Activated CD4-positive, alpha-beta T cell treated with anti-CD3 and anti-CD28 coated beads, Interleukin-2, amount 10 ng/mL, durations not matched to agents 7 days and 5 days (primary cell): ENCODE measurements around the gene COX14. TPM values are rescaled to one million over a fixed set of nuclear protein-coding genes. Genes with fewer than 3 reads are reported as not detected.
A peak's percentile ranks its signal among the peaks of the same experiment; 100 is the strongest.

Source experiments
- CTCF ChIA-PET: fragments of 350-600 bp; sonication (Branson Sonifier 250); formaldehyde crosslinking; loops from one replicate; lab custom pipeline; 2021; ENCODE audit warnings: antibody characterized with exemption; lab: Charles Lee
- POLR2A ChIA-PET: fragments of 350-600 bp; sonication (Branson Sonifier 250); formaldehyde crosslinking; loops from one replicate; lab custom pipeline; 2021; ENCODE audit warnings: antibody characterized with exemption; lab: Charles Lee
- DNase-seq: peaks from one replicate; pipeline ENCODE4 v3.0.0-alpha.2; 2020
- H3K27ac Mint-ChIP-seq: one replicate; pipeline ENCODE4 v1.8.0; 2021; ENCODE audit warnings: mild to moderate bottlenecking, moderate library complexity, mixed read lengths
- H3K27me3 Mint-ChIP-seq: one replicate; pipeline ENCODE4 v1.8.0; 2021; ENCODE audit warnings: mixed read lengths
- H3K36me3 Mint-ChIP-seq: one replicate; pipeline ENCODE4 v1.8.0; 2021; ENCODE audit warnings: low read depth, mixed read lengths
- H3K4me1 Mint-ChIP-seq: one replicate; pipeline ENCODE4 v1.8.0; 2021; ENCODE audit warnings: mixed read lengths
- H3K4me3 Mint-ChIP-seq: one replicate; pipeline ENCODE4 v1.8.0; 2021; ENCODE audit warnings: mild to moderate bottlenecking, moderate library complexity, mixed read lengths
- H3K9me3 Mint-ChIP-seq: one replicate; pipeline ENCODE4 v1.8.0; 2021; ENCODE audit warnings: mixed read lengths
- total RNA-seq, 2 experiments: library from RNA; stranded (reverse); gene quantifications; one replicate each; pipeline ENCODE4 v1.2.3, GENCODE V29; 2021

Gene COX14
- total RNA-seq, 2 experiments from 2014 or later, result 31.6 to 47.9 TPM

DNA sequence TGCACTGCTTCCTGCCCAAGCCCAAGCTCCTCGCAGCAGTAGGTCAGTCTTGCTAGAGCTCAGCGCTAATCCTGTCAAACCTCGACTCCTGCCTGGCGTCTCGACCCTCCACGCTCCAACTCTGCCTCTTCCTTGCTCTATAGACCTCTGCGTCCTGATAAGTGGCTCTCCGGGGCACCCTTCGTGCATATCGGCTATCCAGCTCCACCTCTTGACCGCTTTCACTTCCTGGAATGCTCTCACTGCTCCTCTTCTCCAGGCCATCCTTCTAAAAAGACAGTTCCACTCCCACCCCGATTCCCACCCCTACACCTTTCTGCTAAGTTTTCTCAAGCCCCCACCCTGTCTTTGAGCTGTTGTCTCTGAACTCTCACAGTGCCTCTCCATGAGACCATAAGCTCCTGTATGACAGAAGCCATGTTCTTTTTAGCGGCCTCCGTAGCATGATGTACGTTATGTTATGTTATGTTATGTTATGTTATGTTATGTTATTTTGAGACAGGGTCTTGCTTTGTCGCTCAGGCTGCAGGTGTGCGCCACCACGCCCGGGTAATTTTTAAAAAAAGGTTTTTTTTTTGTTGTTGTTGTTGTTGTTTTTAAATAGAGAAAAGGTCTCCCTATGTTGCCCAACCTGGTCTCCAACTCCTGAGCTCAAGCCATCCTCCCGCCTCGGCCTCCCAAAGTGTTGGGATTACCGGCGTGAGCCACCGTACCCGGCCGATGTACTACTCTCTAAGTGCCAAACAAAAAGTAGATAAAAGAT, 601 bp downstream of the COX14 start:
- Mint-ChIP-seq H3K9me3 (no peaks in the 10 kb centered on the region), H3K27ac (peak overlapping the region; percentile 97), H3K4me1 (peaks cover 39% of the 10 kb centered on the region), H3K27me3 (no peaks in the 10 kb centered on the region), H3K4me3 (peak overlapping the region; percentile 89), H3K36me3 (peaks cover 13% of the 10 kb centered on the region)
- POLR2A ChIA-PET, result interaction anchor here (0.6 to 0.8 kb wide), 4 partner anchors 23 to 847 kb away, joined by 3 to 7 read pairs (median 3); no protein-coding TSS in a partner anchor
- peak; percentile 29 for DNase-seq
- CTCF ChIA-PET, result interaction anchor here (0.6 to 6.6 kb wide), 26 partner anchors 11 to 788 kb away, joined by 3 to 86 read pairs (median 7); partner anchors contain the start of genes CERS5, DIP2B, GPD1 and SMARCD1

DNA sequence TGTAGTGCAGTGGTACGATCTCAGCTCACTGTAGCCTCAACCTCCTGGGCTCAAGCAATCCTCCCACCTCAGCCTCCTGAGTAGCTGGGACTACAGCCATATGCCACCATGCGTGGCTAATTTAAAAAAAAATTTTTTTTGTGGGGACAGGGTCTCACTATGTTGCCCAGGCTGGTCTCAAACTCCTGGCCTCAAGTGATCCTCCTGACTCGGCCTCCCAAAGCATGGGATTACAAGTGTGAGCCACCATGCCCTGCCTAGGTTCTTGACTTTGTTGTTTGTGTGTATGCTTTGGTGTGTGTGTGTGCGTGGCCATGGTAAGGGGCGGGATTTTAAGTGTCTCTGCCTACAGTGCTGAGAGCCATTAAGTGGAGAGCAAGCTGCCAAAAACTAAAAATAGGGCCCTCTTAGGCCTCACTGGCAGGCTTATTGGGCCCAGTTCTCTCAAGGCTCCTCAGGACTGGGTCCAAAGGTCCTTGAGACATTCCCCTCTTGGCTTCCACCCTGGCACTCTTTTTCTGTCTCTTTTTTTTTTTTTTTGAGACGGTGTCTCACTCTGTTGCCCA, 5.1 kb downstream of the COX14 start:
- Mint-ChIP-seq H3K4me1 (peaks cover 25% of the 10 kb centered on the region), H3K9me3 (no peaks in the 10 kb centered on the region), H3K27me3 (no peaks in the 10 kb centered on the region), H3K36me3 (peaks cover 30% of the 10 kb centered on the region), H3K4me3 (no peak overlapping the region), H3K27ac (no peak overlapping the region)
- DNase-seq, result no peak
- ChIA-PET CTCF (interaction anchor here (0.9 to 1.5 kb wide), 5 partner anchors 12 to 59 kb away, joined by 3 to 5 read pairs (median 3); partner anchors contain the start of gene GPD1), POLR2A (interaction anchor here (0.6 kb wide), 2 partner anchors 79 to 493 kb away, joined by 3 read pairs; no protein-coding TSS in a partner anchor)

DNA sequence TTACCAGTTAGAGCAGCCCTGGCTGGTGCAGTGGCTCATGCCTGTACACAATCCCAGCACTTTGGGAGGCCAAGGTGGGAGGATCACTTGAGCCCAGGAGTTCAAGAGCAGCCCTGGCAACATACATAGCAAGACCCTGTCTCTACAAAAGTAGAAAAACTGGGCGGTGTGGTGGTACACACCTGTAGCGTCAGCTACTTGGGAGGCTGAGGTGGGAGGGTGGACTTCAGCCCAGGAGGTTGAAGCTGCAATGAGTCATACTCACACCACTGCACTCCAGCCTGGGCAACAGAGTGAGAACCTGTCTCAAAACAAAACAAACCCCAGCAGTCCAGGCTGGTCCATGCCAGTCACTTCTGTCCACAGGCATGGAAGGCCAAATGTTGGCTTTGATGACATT, 7.4 kb downstream of the COX14 start:
- H3K27me3 Mint-ChIP-seq, result no peaks in the 10 kb centered on the region
- CTCF ChIA-PET, result interaction anchor here (0.6 to 9.5 kb wide), 4 partner anchors 8 to 207 kb away, joined by 3 to 63 read pairs (median 4); partner anchors contain the start of gene COX14
- DNase-seq, result no peak
- no peaks in the 10 kb centered on the region for H3K9me3 Mint-ChIP-seq
- H3K36me3 Mint-ChIP-seq, result peaks cover 36% of the 10 kb centered on the region
- no peak overlapping the region for H3K27ac Mint-ChIP-seq
- no peak overlapping the region for H3K4me3 Mint-ChIP-seq
- peaks cover 20% of the 10 kb centered on the region for H3K4me1 Mint-ChIP-seq
- POLR2A ChIA-PET, result no interaction called here

DNA sequence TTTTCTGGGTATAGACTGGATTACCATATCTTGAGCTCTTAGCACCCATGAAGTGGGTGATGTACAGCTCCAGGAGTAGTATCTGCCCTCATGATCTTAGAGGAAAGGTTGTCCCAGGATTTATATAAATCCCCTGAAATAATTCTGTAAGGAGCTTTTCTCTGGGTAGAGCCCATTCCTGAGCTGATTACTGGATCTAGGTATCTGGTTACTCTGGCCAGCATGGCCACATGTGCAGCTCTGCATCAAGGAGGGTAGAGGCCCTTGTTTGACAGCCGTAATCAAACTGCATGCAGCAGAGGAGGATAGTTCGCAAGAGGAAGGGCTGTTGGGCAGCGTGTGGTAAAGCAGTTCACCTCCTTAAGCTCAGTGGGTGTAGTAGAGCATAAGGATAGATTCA, 8.5 kb downstream of the COX14 start:
- ChIA-PET CTCF (interaction anchor here (1.1 to 9.5 kb wide), 2 partner anchors 9 to 175 kb away, joined by 4 to 63 read pairs; partner anchors contain the start of gene COX14), POLR2A (no interaction called here)
- no peak for DNase-seq
- no peaks in the 10 kb centered on the region for H3K27me3 Mint-ChIP-seq
- peaks cover 33% of the 10 kb centered on the region for H3K36me3 Mint-ChIP-seq
- H3K4me1 Mint-ChIP-seq, result peaks cover 22% of the 10 kb centered on the region
- no peaks in the 10 kb centered on the region for H3K9me3 Mint-ChIP-seq
- H3K27ac Mint-ChIP-seq, result no peak overlapping the region
- H3K4me3 Mint-ChIP-seq, result no peak overlapping the region

DNA sequence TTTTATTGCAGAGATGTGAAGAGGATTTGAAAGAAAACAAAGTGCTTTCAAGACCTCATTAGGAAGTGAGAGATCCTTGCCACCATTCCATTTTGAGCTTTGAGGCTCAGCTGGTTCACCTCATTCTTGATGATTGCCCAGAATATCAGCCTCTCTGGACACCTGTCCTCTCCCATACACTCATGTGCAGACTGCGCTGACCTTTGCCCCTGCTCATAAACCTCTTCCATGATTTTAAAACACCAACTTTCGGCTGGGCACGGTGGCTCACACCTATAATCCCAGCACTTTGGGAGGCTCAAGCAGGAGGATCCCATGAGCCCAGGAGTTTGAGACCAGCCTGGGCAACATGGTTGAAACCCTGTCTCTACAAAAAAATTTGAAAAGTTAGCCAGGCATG, 8.9 kb downstream of the COX14 start:
- no peak for DNase-seq

DNA sequence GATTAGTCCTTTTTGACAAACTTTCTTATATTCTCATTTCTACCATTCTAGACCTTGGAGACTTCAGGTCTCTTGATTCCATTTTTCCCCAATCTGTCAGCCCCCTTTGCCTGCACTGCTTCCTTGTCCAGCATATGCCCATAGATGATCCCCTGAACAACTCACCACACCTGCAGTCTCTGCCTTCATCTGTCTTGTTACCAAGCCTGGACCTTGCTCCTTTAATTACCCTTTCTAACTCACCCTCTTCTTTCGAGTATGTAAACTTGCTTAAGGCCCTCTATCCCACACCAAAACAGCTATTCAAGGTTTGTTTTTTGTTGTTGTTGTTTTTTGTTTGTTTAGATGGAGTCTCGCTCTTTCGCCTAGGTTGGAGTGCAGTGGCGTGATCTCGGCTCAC, 9.6 kb downstream of the COX14 start:
- H3K4me1 Mint-ChIP-seq, result peaks cover 16% of the 10 kb centered on the region
- POLR2A ChIA-PET, result no interaction called here
- H3K4me3 Mint-ChIP-seq, result no peak overlapping the region
- H3K36me3 Mint-ChIP-seq, result peaks cover 31% of the 10 kb centered on the region
- H3K9me3 Mint-ChIP-seq, result no peaks in the 10 kb centered on the region
- no peaks in the 10 kb centered on the region for H3K27me3 Mint-ChIP-seq
- DNase-seq, result no peak
- H3K27ac Mint-ChIP-seq, result no peak overlapping the region
- CTCF ChIA-PET, result interaction anchor here (1.1 to 9.5 kb wide), 3 partner anchors 9 to 176 kb away, joined by 4 to 63 read pairs (median 5); partner anchors contain the start of gene COX14

More for the DNA sequence above, 8.9 kb downstream of the COX14 start:
- no peak overlapping the region for H3K4me3 Mint-ChIP-seq
- ChIA-PET CTCF (interaction anchor here (1.1 to 9.5 kb wide), 2 partner anchors 10 to 175 kb away, joined by 4 to 63 read pairs; partner anchors contain the start of gene COX14), POLR2A (no interaction called here)
- H3K27ac Mint-ChIP-seq, result no peak overlapping the region
- peaks cover 29% of the 10 kb centered on the region for H3K36me3 Mint-ChIP-seq
- H3K4me1 Mint-ChIP-seq, result peaks cover 21% of the 10 kb centered on the region
- H3K27me3 Mint-ChIP-seq, result no peaks in the 10 kb centered on the region
- H3K9me3 Mint-ChIP-seq, result no peaks in the 10 kb centered on the region

DNA sequence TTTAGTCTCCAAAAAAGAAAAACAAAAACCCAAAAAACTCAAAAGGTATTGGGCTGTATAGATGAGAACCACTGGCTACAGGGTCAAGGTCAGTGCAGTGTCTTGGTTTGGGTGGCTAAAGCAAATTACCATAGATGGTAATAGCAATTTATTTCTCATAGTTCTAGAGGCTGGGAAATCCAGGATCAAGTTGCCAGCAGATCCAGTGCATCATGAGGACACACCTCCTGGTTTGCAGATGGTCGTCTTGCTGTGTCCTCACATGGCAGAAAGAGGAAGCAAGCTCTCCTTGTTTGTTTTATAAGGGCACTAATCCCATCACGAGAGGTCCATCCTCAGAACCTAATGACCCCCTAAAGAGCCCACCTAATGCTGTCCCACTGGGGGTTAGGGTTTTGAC, 11.2 kb downstream of the COX14 start:
- Mint-ChIP-seq H3K9me3 (no peaks in the 10 kb centered on the region), H3K27ac (no peak overlapping the region), H3K4me1 (peaks cover 10% of the 10 kb centered on the region), H3K36me3 (peaks cover 36% of the 10 kb centered on the region), H3K27me3 (no peaks in the 10 kb centered on the region), H3K4me3 (no peak overlapping the region)
- POLR2A ChIA-PET, result no interaction called here
- no peak for DNase-seq
- CTCF ChIA-PET, result interaction anchor here (1.3 to 9.5 kb wide), 2 partner anchors 9 to 12 kb away, joined by 3 to 63 read pairs; partner anchors contain the start of gene COX14

DNA sequence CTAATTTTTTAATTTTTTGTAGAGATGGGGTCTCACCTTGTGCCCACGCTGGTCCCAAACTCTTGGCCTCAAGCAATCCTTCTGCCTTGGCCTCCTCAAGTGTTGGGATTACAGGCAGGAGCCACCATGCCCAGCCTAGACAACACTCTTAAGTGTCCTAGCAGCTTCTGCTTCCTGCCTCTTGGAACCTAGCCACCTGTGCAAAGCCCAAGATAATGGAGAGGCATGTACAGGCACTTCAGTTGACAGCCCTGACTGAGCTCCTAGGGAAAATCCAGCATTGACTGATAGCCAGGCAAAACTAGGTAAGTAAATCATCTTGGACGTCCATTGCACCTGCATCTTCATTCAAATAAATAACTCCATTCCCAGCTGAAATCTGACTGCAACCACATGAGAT, 15.5 kb downstream of the COX14 start:
- no peaks in the 10 kb centered on the region for H3K27me3 Mint-ChIP-seq
- peaks cover 41% of the 10 kb centered on the region for H3K36me3 Mint-ChIP-seq
- CTCF ChIA-PET, result interaction anchor here (0.8 to 9.5 kb wide), 3 partner anchors 16 to 182 kb away, joined by 3 to 63 read pairs (median 4); partner anchors contain the start of gene COX14
- H3K4me3 Mint-ChIP-seq, result no peak overlapping the region
- POLR2A ChIA-PET, result interaction anchor here (0.6 kb wide), 1 partner anchor 123 kb away, joined by 8 read pairs; no protein-coding TSS in a partner anchor
- peak overlapping the region; percentile 4 for H3K27ac Mint-ChIP-seq
- peaks cover 12% of the 10 kb centered on the region for H3K4me1 Mint-ChIP-seq
- H3K9me3 Mint-ChIP-seq, result no peaks in the 10 kb centered on the region
- DNase-seq, result no peak

DNA sequence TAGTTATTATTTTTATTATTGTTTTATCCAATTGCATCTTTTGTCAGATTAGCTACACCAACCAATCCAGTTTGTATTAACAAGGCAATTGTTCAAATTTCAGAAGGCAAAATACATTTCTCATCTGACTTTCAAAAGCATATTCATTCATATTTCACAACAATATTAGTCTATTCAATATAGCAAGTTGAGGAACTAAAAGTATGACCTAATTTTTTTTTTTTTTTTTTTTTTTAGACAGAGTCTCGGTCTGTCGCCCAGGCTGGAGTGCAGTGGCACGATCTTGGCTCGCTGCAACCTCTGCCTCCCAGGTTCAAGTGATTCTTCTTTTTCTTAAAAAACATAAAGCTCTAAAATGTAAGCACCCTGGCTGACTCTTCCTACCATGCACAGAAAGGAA, 17.3 kb downstream of the COX14 start:
- POLR2A ChIA-PET, result interaction anchor here (0.5 to 0.7 kb wide), 2 partner anchors 44 to 93 kb away, joined by 7 read pairs; no protein-coding TSS in a partner anchor
- H3K36me3 Mint-ChIP-seq, result peaks cover 43% of the 10 kb centered on the region
- H3K4me1 Mint-ChIP-seq, result peaks cover 12% of the 10 kb centered on the region
- CTCF ChIA-PET, result interaction anchor here (0.6 to 5.3 kb wide), 11 partner anchors 12 to 1092 kb away, joined by 3 to 50 read pairs (median 4); partner anchors contain the start of gene COX14
- no peak for DNase-seq
- no peaks in the 10 kb centered on the region for H3K9me3 Mint-ChIP-seq
- H3K4me3 Mint-ChIP-seq, result no peak overlapping the region
- no peaks in the 10 kb centered on the region for H3K27me3 Mint-ChIP-seq
- no peak overlapping the region for H3K27ac Mint-ChIP-seq

DNA sequence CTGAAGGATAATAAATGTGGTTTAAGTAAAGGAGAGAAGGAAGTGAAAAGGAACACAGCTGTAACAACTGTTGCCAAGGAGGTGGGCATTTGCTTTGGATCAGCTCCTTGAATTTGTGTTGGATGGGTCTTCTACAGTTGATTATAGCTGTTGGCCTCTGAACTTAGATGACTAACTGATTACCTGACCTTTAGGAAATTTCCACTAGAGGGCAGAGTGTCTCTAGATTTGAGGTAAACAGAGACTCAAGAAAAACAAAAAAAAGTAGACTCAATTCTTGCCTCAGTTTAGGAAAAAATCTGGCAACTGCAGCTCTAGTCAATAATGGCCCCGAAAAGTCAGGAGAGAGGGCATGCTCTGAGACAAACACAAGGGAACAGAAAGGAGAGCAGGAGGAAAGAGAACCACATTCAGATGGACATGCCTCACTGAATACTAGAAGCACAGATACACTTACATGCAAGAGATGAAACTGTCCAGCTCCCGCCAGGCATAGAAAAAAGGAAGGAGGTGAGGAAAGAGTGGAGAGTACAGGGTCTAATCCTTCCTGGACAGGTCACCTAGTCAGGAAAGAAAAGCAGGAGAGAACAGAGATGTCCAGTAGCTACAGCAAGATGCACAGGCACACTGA, 20.6 kb downstream of the COX14 start:
- H3K4me1 Mint-ChIP-seq, result peaks cover 8% of the 10 kb centered on the region
- H3K27ac Mint-ChIP-seq, result peak overlapping the region; percentile 16
- DNase-seq, result peak; percentile 39
- ChIA-PET CTCF (interaction anchor here (0.7 to 5.3 kb wide), 8 partner anchors 8 to 78 kb away, joined by 3 to 50 read pairs (median 4); partner anchors contain the start of genes CERS5 and COX14), POLR2A (interaction anchor here (0.6 kb wide), 2 partner anchors 82 to 124 kb away, joined by 3 read pairs; no protein-coding TSS in a partner anchor)
- no peaks in the 10 kb centered on the region for H3K9me3 Mint-ChIP-seq
- peaks cover 49% of the 10 kb centered on the region for H3K36me3 Mint-ChIP-seq
- H3K27me3 Mint-ChIP-seq, result no peaks in the 10 kb centered on the region
- no peak overlapping the region for H3K4me3 Mint-ChIP-seq

DNA sequence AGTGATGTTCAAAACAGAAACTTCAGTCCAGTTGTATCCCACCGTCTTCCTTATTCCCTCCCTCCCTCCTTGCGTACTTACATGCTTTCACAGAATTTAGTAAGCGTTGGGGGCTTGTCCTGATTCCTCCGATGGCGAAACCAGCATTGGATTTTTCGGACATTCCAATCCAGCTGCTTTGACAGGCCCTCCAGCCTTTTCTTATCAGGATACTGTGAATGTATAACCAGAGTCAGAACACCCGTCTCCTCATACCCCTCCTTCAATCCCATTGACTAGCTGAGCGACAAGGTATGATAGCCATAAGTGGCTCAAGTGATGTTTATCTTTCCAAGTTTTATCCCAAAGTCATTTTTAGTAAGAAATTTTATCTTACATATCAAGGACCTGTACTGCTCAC, 31.0 kb downstream of the COX14 start:
- DNase-seq, result no peak
- peaks cover 27% of the 10 kb centered on the region for H3K36me3 Mint-ChIP-seq
- H3K9me3 Mint-ChIP-seq, result no peaks in the 10 kb centered on the region
- peaks cover 7% of the 10 kb centered on the region for H3K4me1 Mint-ChIP-seq
- H3K4me3 Mint-ChIP-seq, result no peak overlapping the region
- no peak overlapping the region for H3K27ac Mint-ChIP-seq
- ChIA-PET POLR2A (no interaction called here), CTCF (interaction anchor here (0.5 to 1.2 kb wide), 2 partner anchors 33 to 144 kb away, joined by 3 read pairs; no protein-coding TSS in a partner anchor)
- no peaks in the 10 kb centered on the region for H3K27me3 Mint-ChIP-seq

DNA sequence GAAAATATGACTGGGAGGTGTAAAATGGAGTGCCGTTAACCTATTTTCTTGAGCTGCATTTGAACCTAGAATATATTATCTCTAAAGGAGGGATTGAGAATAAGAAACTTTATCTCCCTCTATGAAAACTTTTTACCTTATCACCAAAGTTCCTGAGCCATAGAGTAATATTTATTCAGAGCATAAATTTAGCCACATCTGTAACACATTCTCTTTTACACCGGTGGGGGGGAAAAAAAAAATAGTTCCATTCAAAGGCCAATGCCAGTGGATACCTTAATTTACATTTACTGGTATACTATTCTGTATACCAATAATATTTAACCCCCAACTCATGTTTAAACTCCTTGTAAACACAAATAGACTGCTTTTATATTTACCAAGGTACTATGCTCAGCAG, 33.4 kb downstream of the COX14 start:
- POLR2A ChIA-PET, result no interaction called here
- no peak for DNase-seq

More for the DNA sequence above, 33.4 kb downstream of the COX14 start:
- no peak overlapping the region for H3K27ac Mint-ChIP-seq
- no peaks in the 10 kb centered on the region for H3K9me3 Mint-ChIP-seq
- peaks cover 10% of the 10 kb centered on the region for H3K4me1 Mint-ChIP-seq
- CTCF ChIA-PET, result interaction anchor here (0.9 to 1.3 kb wide), 2 partner anchors 11 to 17 kb away, joined by 3 to 6 read pairs; no protein-coding TSS in a partner anchor
- no peaks in the 10 kb centered on the region for H3K27me3 Mint-ChIP-seq
- H3K4me3 Mint-ChIP-seq, result no peak overlapping the region
- H3K36me3 Mint-ChIP-seq, result peaks cover 15% of the 10 kb centered on the region
